GM23338 (cell line): ENCODE results near the gene TMPRSS3. TPM values are rescaled to one million over a fixed set of nuclear protein-coding genes. Genes with fewer than 3 reads are reported as not detected.

Experiments used
- ATAC-seq: fragments of 200-7000 bp; cut with Tn5 transposase; 3 replicates; pipeline ENCODE4 v1.9.1; 2020
- DNase-seq: peaks from one replicate; pipeline ENCODE4 v3.0.0-alpha.2; 2015; ENCODE audit warnings: low spot score
- H2AFZ ChIP-seq: fragments of 200-600 bp; sonication (generic); 2 replicates; pipeline ENCODE4 v1.8.0; 2016; ENCODE audit warnings: antibody characterized with exemption, mild to moderate bottlenecking, moderate library complexity
- H3F3A ChIP-seq: fragments of 200-600 bp; sonication (generic); replicated peaks from 2 replicates; pipeline ENCODE4 v1.8.0; 2017; ENCODE audit warnings: antibody characterized with exemption, mixed run types, low read depth
- H3K27ac ChIP-seq: fragments of 200-600 bp; sonication (generic); 2 replicates; pipeline ENCODE4 v1.6.1; 2016; ENCODE audit warnings: low read depth
- H3K27me3 ChIP-seq: fragments of 200-600 bp; sonication (generic); 2 replicates; pipeline ENCODE4 v1.8.0; 2016; ENCODE audit warnings: mild to moderate bottlenecking, mixed run types, moderate library complexity; ENCODE audit not compliant: insufficient read depth
- H3K36me3 ChIP-seq: fragments of 200-600 bp; sonication (generic); 2 replicates; pipeline ENCODE4 v1.8.0; 2016; ENCODE audit warnings: mild to moderate bottlenecking; ENCODE audit not compliant: insufficient read depth
- H3K4me1 ChIP-seq: fragments of 200-600 bp; sonication (generic); 2 replicates; pipeline ENCODE4 v1.8.0; 2016; ENCODE audit warnings: mild to moderate bottlenecking, moderate library complexity; ENCODE audit not compliant: insufficient read depth
- H3K4me2 ChIP-seq: fragments of 200-600 bp; sonication (generic); 2 replicates; pipeline ENCODE4 v1.7.1; 2017; ENCODE audit warnings: mixed run types
- H3K4me3 ChIP-seq: fragments of 200-600 bp; sonication (generic); 2 replicates; pipeline ENCODE4 v1.6.1; 2016; ENCODE audit warnings: mixed run types
- H3K79me2 ChIP-seq: fragments of 200-600 bp; sonication (generic); replicated peaks from 2 replicates; pipeline ENCODE4 v1.8.0; 2017; ENCODE audit warnings: mild to moderate bottlenecking; ENCODE audit not compliant: insufficient read depth
- H3K9me2 ChIP-seq: fragments of 200-600 bp; sonication (generic); 2 replicates; pipeline ENCODE4 v1.8.0; 2017; ENCODE audit not compliant: insufficient read depth
- H4K20me1 ChIP-seq: fragments of 200-600 bp; sonication (generic); replicated peaks from 2 replicates; pipeline ENCODE4 v1.8.0; 2017; ENCODE audit warnings: mild to moderate bottlenecking; ENCODE audit not compliant: insufficient read depth
- H3K27ac Mint-ChIP-seq: 2 replicates; pipeline ENCODE4 v1.8.0; 2020; ENCODE audit warnings: inconsistent platforms, mild to moderate bottlenecking, moderate library complexity, mixed read lengths
- H3K27me3 Mint-ChIP-seq: 3 replicates; pipeline ENCODE4 v1.8.0; 2022; ENCODE audit warnings: low read depth, mild to moderate bottlenecking, moderate library complexity, mixed read lengths, inconsistent platforms; ENCODE audit not compliant: insufficient read depth, poor library complexity
- H3K36me3 Mint-ChIP-seq: 3 replicates; pipeline ENCODE4 v1.8.0; 2021; ENCODE audit warnings: low read depth, mild to moderate bottlenecking, inconsistent platforms, moderate library complexity, mixed read lengths
- H3K4me1 Mint-ChIP-seq: 3 replicates; pipeline ENCODE4 v1.8.0; 2020; ENCODE audit warnings: mild to moderate bottlenecking, inconsistent platforms, mixed read lengths
- H3K4me3 Mint-ChIP-seq: 3 replicates; pipeline ENCODE4 v1.8.0; 2021; ENCODE audit warnings: moderate library complexity, mild to moderate bottlenecking, inconsistent platforms, mixed read lengths
- H3K9me3 Mint-ChIP-seq: 3 replicates; pipeline ENCODE4 v1.8.0; 2020; ENCODE audit warnings: moderate library complexity, mild to moderate bottlenecking, inconsistent platforms, mixed read lengths
- CREB1 ChIP-seq: fragments of 250-450 bp; sonication (Bioruptor Pico); IDR thresholded peaks from 2 replicates; pipeline ENCODE4 v1.5.0; 2020; ENCODE audit warnings: low read depth, mild to moderate bottlenecking, moderate library complexity
- EZH2 ChIP-seq: fragments of 200-600 bp; sonication (generic); IDR thresholded peaks from one replicate; pipeline ENCODE4 v1.8.0; 2017; ENCODE audit warnings: antibody characterized with exemption, mild to moderate bottlenecking, low read depth; ENCODE audit not compliant: unreplicated experiment
- EZH2phosphoT487 ChIP-seq: fragments of 200-600 bp; sonication (generic); IDR thresholded peaks from one replicate; pipeline ENCODE4 v1.8.1; 2018; ENCODE audit warnings: antibody characterized with exemption; ENCODE audit not compliant: unreplicated experiment
- JUNB ChIP-seq: IDR thresholded peaks from one replicate; pipeline ENCODE4 v1.6.1; 2016; ENCODE audit warnings: antibody characterized with exemption; ENCODE audit not compliant: unreplicated experiment
- NANOG ChIP-seq: IDR thresholded peaks from 2 replicates; pipeline ENCODE4 v1.6.1; 2016; ENCODE audit warnings: antibody characterized with exemption, borderline replicate concordance
- POLR2AphosphoS5 ChIP-seq: IDR thresholded peaks from 2 replicates; pipeline ENCODE4 v1.6.1; 2016; ENCODE audit warnings: antibody characterized with exemption, low read depth
- REST ChIP-seq: IDR thresholded peaks from one replicate; pipeline ENCODE4 v1.6.1; 2018; ENCODE audit warnings: antibody characterized with exemption; ENCODE audit not compliant: unreplicated experiment
- STAT1 ChIP-seq: IDR thresholded peaks from one replicate; pipeline ENCODE4 v1.6.1; 2016; ENCODE audit warnings: antibody characterized with exemption; ENCODE audit not compliant: unreplicated experiment
- ZNF114 ChIP-seq: fragments of 250-450 bp; sonication (Bioruptor Pico); IDR thresholded peaks from 2 replicates; pipeline ENCODE4 v1.5.0; 2020; ENCODE audit warnings: mild to moderate bottlenecking, moderate library complexity
- ZNF331 ChIP-seq: fragments of 250-450 bp; sonication (Bioruptor Pico); IDR thresholded peaks from 2 replicates; pipeline ENCODE4 v1.5.0; 2020; ENCODE audit warnings: low read depth, mild to moderate bottlenecking, moderate library complexity
- polyA plus RNA-seq: library from polyadenylated mRNA; unstranded; fragments of >200 nt; fragmentation: Nextera tagmentation; extraction: Ambion mirVana; gene quantifications from 2 replicates; pipeline ENCODE4 v1.2.1, GENCODE V29; 2016
- total RNA-seq: library from RNA; depleted of rRNA; stranded (reverse); fragments of >200 nt; shearing (Covaris generic); gene quantifications from 2 replicates; pipeline ENCODE4 v1.2.3, GENCODE V29; 2014
- TF ChIP-seq, protein P1 (sequence below): fragments of 250-450 bp; sonication (Bioruptor Pico); IDR thresholded peaks from 2 replicates; pipeline ENCODE4 v1.5.0; 2020; ENCODE audit warnings: mild to moderate bottlenecking, moderate library complexity
- TF ChIP-seq, protein P2 (sequence below): IDR thresholded peaks from 2 replicates; pipeline ENCODE4 v1.6.1; 2016; ENCODE audit warnings: antibody characterized with exemption
- TF ChIP-seq, protein P3 (sequence below), 2 experiments: fragments of 200-600 bp in 1 of 2; sonication (generic) in 1 of 2; conservative IDR thresholded peaks; 2 replicates each; pipeline versions ENCODE4 v1.5.1 to v1.6.1; 2016 to 2017; ENCODE audit warnings: antibody characterized with exemption in 2 of 2, low read depth in 2 of 2, mild to moderate bottlenecking in 2 of 2, moderate library complexity in 1 of 2

Gene TMPRSS3
- total and polyA plus RNA-seq, 2 experiments from 2014 or later: 0.17 TPM; not detected in 1

DNA sequence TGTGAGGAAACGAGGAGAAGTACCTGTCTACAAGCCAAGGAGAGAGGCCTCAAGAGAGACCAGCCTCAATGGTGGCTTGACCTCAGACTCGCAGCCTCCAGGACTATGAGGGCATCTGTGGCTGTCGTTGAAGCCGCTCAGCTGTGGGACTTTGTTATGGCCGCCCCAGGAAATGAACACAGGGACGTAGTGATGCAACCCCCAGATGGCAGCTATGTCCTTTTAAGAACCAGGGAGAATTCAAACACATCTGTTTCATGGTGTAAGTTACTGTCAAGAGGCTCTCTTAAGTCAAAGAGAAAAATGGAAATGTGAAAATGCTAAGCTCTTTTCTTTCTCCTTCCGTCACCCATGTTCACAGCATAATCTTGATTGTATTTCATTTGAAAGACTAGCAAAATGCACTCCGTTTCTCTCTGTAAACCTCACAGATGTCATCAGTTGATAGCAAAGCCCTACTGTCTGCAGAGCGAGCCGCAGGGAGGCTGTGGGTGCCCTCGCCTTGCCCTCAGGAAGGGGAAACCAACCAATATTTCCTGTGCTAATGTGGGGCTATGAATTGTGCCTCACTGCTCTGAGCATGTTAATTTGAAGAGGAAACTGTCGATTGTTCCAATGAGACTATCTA, 29.2 kb upstream of the TMPRSS3 start:
- Mint-ChIP-seq H3K27me3 (peaks cover 4% of the 10 kb centered on the region), H3K27ac (no peak overlapping the region), H3K36me3 (no peaks in the 10 kb centered on the region)

More for the DNA sequence above, 29.2 kb upstream of the TMPRSS3 start:
- Mint-ChIP-seq H3K4me3 (no peak overlapping the region), H3K4me1 (no peaks in the 10 kb centered on the region), H3K9me3 (peaks cover 6% of the 10 kb centered on the region; the same call in 1 of the 3 replicates)
- H3K27ac ChIP-seq: no peak overlapping the region
- no peaks in the 10 kb centered on the region for H4K20me1 ChIP-seq
- H3K4me2 ChIP-seq: no peak overlapping the region
- H3K79me2 ChIP-seq: no peaks in the 10 kb centered on the region
- no peak for ATAC-seq
- no peaks in the 10 kb centered on the region for H3F3A ChIP-seq
- H3K27me3 ChIP-seq: no peaks in the 10 kb centered on the region
- no peak for DNase-seq
- no peaks in the 10 kb centered on the region for H3K9me2 ChIP-seq
- TF ChIP-seq NANOG (no peak), CREB1 (no peak), ZNF114 (CRISPR knock-in tag) (no peak), JUNB (no peak), STAT1 (no peak), EZH2phosphoT487 (no peak), ZNF331 (CRISPR knock-in tag) (no peak), REST (no peak), EZH2 (no peak), POLR2AphosphoS5 (no peak)
- TF ChIP-seq, protein P1, sequence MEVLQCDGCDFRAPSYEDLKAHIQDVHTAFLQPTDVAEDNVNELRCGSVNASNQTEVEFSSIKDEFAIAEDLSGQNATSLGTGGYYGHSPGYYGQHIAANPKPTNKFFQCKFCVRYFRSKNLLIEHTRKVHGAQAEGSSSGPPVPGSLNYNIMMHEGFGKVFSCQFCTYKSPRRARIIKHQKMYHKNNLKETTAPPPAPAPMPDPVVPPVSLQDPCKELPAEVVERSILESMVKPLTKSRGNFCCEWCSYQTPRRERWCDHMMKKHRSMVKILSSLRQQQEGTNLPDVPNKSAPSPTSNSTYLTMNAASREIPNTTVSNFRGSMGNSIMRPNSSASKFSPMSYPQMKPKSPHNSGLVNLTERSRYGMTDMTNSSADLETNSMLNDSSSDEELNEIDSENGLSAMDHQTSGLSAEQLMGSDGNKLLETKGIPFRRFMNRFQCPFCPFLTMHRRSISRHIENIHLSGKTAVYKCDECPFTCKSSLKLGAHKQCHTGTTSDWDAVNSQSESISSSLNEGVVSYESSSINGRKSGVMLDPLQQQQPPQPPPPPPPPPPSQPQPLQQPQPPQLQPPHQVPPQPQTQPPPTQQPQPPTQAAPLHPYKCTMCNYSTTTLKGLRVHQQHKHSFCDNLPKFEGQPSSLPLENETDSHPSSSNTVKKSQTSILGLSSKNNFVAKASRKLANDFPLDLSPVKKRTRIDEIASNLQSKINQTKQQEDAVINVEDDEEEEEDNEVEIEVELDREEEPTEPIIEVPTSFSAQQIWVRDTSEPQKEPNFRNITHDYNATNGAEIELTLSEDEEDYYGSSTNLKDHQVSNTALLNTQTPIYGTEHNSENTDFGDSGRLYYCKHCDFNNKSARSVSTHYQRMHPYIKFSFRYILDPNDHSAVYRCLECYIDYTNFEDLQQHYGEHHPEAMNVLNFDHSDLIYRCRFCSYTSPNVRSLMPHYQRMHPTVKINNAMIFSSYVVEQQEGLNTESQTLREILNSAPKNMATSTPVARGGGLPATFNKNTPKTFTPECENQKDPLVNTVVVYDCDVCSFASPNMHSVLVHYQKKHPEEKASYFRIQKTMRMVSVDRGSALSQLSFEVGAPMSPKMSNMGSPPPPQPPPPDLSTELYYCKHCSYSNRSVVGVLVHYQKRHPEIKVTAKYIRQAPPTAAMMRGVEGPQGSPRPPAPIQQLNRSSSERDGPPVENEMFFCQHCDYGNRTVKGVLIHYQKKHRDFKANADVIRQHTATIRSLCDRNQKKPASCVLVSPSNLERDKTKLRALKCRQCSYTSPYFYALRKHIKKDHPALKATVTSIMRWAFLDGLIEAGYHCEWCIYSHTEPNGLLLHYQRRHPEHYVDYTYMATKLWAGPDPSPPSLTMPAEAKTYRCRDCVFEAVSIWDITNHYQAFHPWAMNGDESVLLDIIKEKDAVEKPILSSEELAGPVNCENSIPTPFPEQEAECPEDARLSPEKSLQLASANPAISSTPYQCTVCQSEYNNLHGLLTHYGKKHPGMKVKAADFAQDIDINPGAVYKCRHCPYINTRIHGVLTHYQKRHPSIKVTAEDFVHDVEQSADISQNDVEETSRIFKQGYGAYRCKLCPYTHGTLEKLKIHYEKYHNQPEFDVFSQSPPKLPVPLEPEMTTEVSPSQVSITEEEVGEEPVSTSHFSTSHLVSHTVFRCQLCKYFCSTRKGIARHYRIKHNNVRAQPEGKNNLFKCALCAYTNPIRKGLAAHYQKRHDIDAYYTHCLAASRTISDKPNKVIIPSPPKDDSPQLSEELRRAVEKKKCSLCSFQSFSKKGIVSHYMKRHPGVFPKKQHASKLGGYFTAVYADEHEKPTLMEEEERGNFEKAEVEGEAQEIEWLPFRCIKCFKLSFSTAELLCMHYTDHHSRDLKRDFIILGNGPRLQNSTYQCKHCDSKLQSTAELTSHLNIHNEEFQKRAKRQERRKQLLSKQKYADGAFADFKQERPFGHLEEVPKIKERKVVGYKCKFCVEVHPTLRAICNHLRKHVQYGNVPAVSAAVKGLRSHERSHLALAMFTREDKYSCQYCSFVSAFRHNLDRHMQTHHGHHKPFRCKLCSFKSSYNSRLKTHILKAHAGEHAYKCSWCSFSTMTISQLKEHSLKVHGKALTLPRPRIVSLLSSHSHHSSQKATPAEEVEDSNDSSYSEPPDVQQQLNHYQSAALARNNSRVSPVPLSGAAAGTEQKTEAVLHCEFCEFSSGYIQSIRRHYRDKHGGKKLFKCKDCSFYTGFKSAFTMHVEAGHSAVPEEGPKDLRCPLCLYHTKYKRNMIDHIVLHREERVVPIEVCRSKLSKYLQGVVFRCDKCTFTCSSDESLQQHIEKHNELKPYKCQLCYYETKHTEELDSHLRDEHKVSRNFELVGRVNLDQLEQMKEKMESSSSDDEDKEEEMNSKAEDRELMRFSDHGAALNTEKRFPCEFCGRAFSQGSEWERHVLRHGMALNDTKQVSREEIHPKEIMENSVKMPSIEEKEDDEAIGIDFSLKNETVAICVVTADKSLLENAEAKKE (CRISPR knock-in tag): no peak
- TF ChIP-seq, protein P2, sequence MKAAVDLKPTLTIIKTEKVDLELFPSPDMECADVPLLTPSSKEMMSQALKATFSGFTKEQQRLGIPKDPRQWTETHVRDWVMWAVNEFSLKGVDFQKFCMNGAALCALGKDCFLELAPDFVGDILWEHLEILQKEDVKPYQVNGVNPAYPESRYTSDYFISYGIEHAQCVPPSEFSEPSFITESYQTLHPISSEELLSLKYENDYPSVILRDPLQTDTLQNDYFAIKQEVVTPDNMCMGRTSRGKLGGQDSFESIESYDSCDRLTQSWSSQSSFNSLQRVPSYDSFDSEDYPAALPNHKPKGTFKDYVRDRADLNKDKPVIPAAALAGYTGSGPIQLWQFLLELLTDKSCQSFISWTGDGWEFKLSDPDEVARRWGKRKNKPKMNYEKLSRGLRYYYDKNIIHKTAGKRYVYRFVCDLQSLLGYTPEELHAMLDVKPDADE: no peak
- TF ChIP-seq, protein P3, sequence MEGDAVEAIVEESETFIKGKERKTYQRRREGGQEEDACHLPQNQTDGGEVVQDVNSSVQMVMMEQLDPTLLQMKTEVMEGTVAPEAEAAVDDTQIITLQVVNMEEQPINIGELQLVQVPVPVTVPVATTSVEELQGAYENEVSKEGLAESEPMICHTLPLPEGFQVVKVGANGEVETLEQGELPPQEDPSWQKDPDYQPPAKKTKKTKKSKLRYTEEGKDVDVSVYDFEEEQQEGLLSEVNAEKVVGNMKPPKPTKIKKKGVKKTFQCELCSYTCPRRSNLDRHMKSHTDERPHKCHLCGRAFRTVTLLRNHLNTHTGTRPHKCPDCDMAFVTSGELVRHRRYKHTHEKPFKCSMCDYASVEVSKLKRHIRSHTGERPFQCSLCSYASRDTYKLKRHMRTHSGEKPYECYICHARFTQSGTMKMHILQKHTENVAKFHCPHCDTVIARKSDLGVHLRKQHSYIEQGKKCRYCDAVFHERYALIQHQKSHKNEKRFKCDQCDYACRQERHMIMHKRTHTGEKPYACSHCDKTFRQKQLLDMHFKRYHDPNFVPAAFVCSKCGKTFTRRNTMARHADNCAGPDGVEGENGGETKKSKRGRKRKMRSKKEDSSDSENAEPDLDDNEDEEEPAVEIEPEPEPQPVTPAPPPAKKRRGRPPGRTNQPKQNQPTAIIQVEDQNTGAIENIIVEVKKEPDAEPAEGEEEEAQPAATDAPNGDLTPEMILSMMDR (conservative IDR thresholded peaks at IDR 0.05; ENCODE audit: low read depth in 2 of 2): no peak
- no peaks in the 10 kb centered on the region for H3K36me3 ChIP-seq
- H3K4me3 ChIP-seq: no peak overlapping the region
- no peak overlapping the region for H2AFZ ChIP-seq
- H3K4me1 ChIP-seq: no peaks in the 10 kb centered on the region
